Endothelial cell of umbilical vein (primary cell): ENCODE data around the gene FMNL2. TPM values are rescaled to one million over a fixed set of nuclear protein-coding genes. Genes with fewer than 3 reads are reported as not detected.

Experiments
- BruUV-seq: library from RNA; stranded (reverse); fragments of 400-500 nt; replicated peaks from 2 replicates; lab custom pipeline; 2021; lab: Mats Ljungman, UMichigan
- CTCF ChIA-PET: fragments of 300-600, 350-600 bp; sonication (Branson Sonifier 250); formaldehyde crosslinking; loops from one replicate; lab custom pipeline; 2021; ENCODE audit warnings: antibody characterized with exemption, inconsistent platforms; lab: Charles Lee
- POLR2A ChIA-PET: fragments of 300-600, 350-600 bp; sonication (Branson Sonifier 250); formaldehyde crosslinking; loops from one replicate; lab custom pipeline; 2021; ENCODE audit warnings: antibody characterized with exemption, inconsistent platforms; lab: Charles Lee
- DNase-seq: peaks from one replicate; pipeline ENCODE4 v3.0.0-alpha.2; 2011; ENCODE audit warnings: low read depth, low spot score
- FAIRE-seq: peaks from 2 replicates; lab custom pipeline; 2011; peaks lifted over from hg19 to GRCh38; lab: Jason Lieb, UNC
- H2AFZ ChIP-seq: 2 replicates; pipeline ENCODE4 v1.6.0; 2012; ENCODE audit warnings: low read depth, low read length, control low read depth, inconsistent platforms
- H3K27ac ChIP-seq: 2 replicates; pipeline ENCODE4 v1.5.1; 2011; ENCODE audit warnings: low read depth, mild to moderate bottlenecking, control low read depth, low read length, moderate library complexity; ENCODE audit not compliant: insufficient read depth
- H3K27me3 ChIP-seq, 2 experiments: 2 replicates each; pipeline versions ENCODE4 v1.6.0 to v1.6.1; 2011; ENCODE audit warnings: low read length in 2 of 2, mixed read lengths in 1 of 2; ENCODE audit not compliant: control insufficient read depth in 2 of 2, insufficient read depth in 2 of 2
- H3K36me3 ChIP-seq, 2 experiments: 2 replicates in 1 of 2; 3 replicates in 1 of 2; pipeline ENCODE4 v1.5.1; 2011; ENCODE audit warnings: low read length in 2 of 2, mild to moderate bottlenecking in 1 of 2, moderate library complexity in 1 of 2; ENCODE audit not compliant: control insufficient read depth in 2 of 2, insufficient read depth in 2 of 2; ENCODE audit errors: extremely low read depth in 1 of 2
- H3K4me1 ChIP-seq: 3 replicates; pipeline ENCODE4 v1.5.1; 2011; ENCODE audit warnings: mild to moderate bottlenecking, low read length; ENCODE audit not compliant: control insufficient read depth, insufficient read depth; ENCODE audit errors: extremely low read depth
- H3K4me2 ChIP-seq: 2 replicates; pipeline ENCODE4 v1.6.1; 2011; ENCODE audit warnings: low read length, control low read depth, mixed read lengths; ENCODE audit not compliant: insufficient read depth
- H3K4me3 ChIP-seq, 3 experiments: fragments of 200-600 bp in 1 of 3; sonication (generic), shearing (Covaris generic) in 1 of 3; replicated peaks in 1 of 3; 2 replicates each; pipeline ENCODE4 v1.5.1; 2011 to 2016; ENCODE audit warnings: control low read depth in 3 of 3, low read length in 3 of 3, mild to moderate bottlenecking in 2 of 3, inconsistent platforms in 1 of 3, low read depth in 1 of 3, moderate library complexity in 1 of 3; ENCODE audit not compliant: insufficient read depth in 1 of 3
- H3K79me2 ChIP-seq: 2 replicates; pipeline ENCODE4 v1.6.0; 2012; ENCODE audit warnings: low read length, inconsistent platforms; ENCODE audit not compliant: control insufficient read depth, insufficient read depth
- H3K9ac ChIP-seq: replicated peaks from 2 replicates; pipeline ENCODE3; 2011; ENCODE audit warnings: low read length, control low read depth; ENCODE audit not compliant: insufficient read depth; ENCODE audit errors: extremely low read depth
- H3K9me1 ChIP-seq: replicated peaks from 3 replicates; pipeline ENCODE4 v1.6.0; 2011; ENCODE audit warnings: mild to moderate bottlenecking, low read length; ENCODE audit not compliant: control insufficient read depth, insufficient read depth; ENCODE audit errors: extremely low read depth
- H3K9me3 ChIP-seq: replicated peaks from 2 replicates; pipeline ENCODE4 v1.5.1; 2012; ENCODE audit warnings: low read length, inconsistent platforms; ENCODE audit not compliant: control insufficient read depth, insufficient read depth
- H4K20me1 ChIP-seq: replicated peaks from 2 replicates; pipeline ENCODE3; 2011; ENCODE audit warnings: mild to moderate bottlenecking, low read length; ENCODE audit not compliant: control insufficient read depth, insufficient read depth; ENCODE audit errors: extremely low read depth
- CTCF ChIP-seq, 2 donors: IDR thresholded peaks; 1 replicate in 1 of 2; 2 replicates in 1 of 2; pipeline ENCODE4 v1.5.1; 2011; ENCODE audit warnings: low read length in 2 of 2, mild to moderate bottlenecking in 2 of 2, moderate library complexity in 2 of 2, control low read depth in 1 of 2, inconsistent platforms in 1 of 2, low read depth in 1 of 2; ENCODE audit not compliant: insufficient read depth in 1 of 2; ENCODE audit errors: extremely low read depth in 1 of 2
- EZH2 ChIP-seq: IDR thresholded peaks from 2 replicates; pipeline ENCODE4 v1.6.1; 2012; ENCODE audit warnings: borderline replicate concordance, low read depth, mild to moderate bottlenecking, moderate library complexity, low read length, inconsistent platforms; ENCODE audit not compliant: severe bottlenecking
- FOS ChIP-seq: IDR thresholded peaks from 2 replicates; pipeline ENCODE4 v1.6.1; 2011; ENCODE audit warnings: mild to moderate bottlenecking, low read length, moderate library complexity, borderline replicate concordance; ENCODE audit not compliant: insufficient read depth
- GATA2 ChIP-seq: IDR thresholded peaks from 2 replicates; pipeline ENCODE4 v1.7.0; 2011; ENCODE audit warnings: low read depth, mild to moderate bottlenecking, moderate library complexity, mixed read lengths, low read length; ENCODE audit not compliant: insufficient read length, insufficient read depth
- JUN ChIP-seq: IDR thresholded peaks from 2 replicates; pipeline ENCODE4 v1.6.1; 2011; ENCODE audit warnings: borderline replicate concordance, low read depth; ENCODE audit not compliant: insufficient read length, insufficient read depth
- MAX ChIP-seq: IDR thresholded peaks from 2 replicates; pipeline ENCODE4 v1.6.1; 2011; ENCODE audit not compliant: insufficient read depth, insufficient read length
- MYC ChIP-seq: IDR thresholded peaks from one replicate; pipeline ENCODE4 v1.6.1; 2011; ENCODE audit warnings: mild to moderate bottlenecking, low read depth, low read length
- POLR2A ChIP-seq: IDR thresholded peaks from 2 replicates; pipeline ENCODE4 v1.6.1; 2012; ENCODE audit warnings: low read depth, mild to moderate bottlenecking, control low read depth, low read length
- POLR2AphosphoS5 ChIP-seq: IDR thresholded peaks from 2 replicates; pipeline ENCODE4 v1.6.1; 2012; ENCODE audit warnings: low read depth, mild to moderate bottlenecking, control low read depth, low read length, moderate library complexity; ENCODE audit not compliant: insufficient read depth
- dilution Hi-C: fragments of 300-500 bp; cut with MboI; formaldehyde crosslinking; loops from one replicate; pipeline ENCODE4 v1.15.0; 2019; ENCODE audit warnings: low sequenced_read_pairs; ENCODE audit not compliant: extremely low pct_ligation_motif_present
- intact Hi-C: fragments of 100-400 bp; cut with micrococcal nuclease; formaldehyde crosslinking; loops from one replicate; pipeline ENCODE4 v1.10.0; 2022
- polyA plus RNA-seq, 4 experiments: library from polyadenylated mRNA; depleted of rRNA in 3 of 4; stranded (reverse) in 3 of 4; unstranded in 1 of 4; fragments of >200 nt; gene quantifications; 2 replicates each; pipeline versions ENCODE4 v1.2.1 to v1.2.3, GENCODE V29; 2011 to 2012; ENCODE audit warnings: missing spikeins in 1 of 4
- total RNA-seq: library from RNA; stranded (reverse); gene quantifications from 2 replicates; pipeline ENCODE4 v1.2.3, GENCODE V29; 2021

The FMNL2 gene
- total and polyA plus RNA-seq, 2 donors (not counting 3 experiments of a cell fraction or from before 2014, with no cell fraction given), result 8.3 to 28.0 TPM

- no peak for DNase-seq
- H4K20me1 ChIP-seq, result no peaks in the 10 kb centered on the region
- peaks cover 41% of the 10 kb centered on the region for H3K79me2 ChIP-seq
- H3K4me3 ChIP-seq, result peak overlapping the region; percentile 56 to 96 (median 95)
- H3K9me3 ChIP-seq, result no peaks in the 10 kb centered on the region
- H3K9me1 ChIP-seq, result no peaks in the 10 kb centered on the region
- peak overlapping the region; percentile 12 for H3K9ac ChIP-seq
- peak overlapping the region; percentile 82 for H3K4me2 ChIP-seq
- no peak for TF ChIP-seq GATA2
- no peak for TF ChIP-seq EZH2
- TF ChIP-seq MYC, result no peak
- TF ChIP-seq POLR2AphosphoS5, result no peak
- TF ChIP-seq JUN, result no peak
- TF ChIP-seq CTCF (IDR thresholded peaks at IDR 0.05; ENCODE audit: extremely low read depth in 1 of 2, insufficient read depth in 1 of 2, low read depth in 1 of 2, low read length in 2 of 2), result no peak
- TF ChIP-seq MAX, result no peak
- TF ChIP-seq FOS, result no peak
- TF ChIP-seq POLR2A, result no peak
- BruUV-seq, result no TSS peak
- CTCF ChIA-PET, result interaction anchor here (1.9 to 3.2 kb wide), 4 partner anchors 190 to 301 kb away, joined by 5 to 21 read pairs (median 9); no protein-coding TSS in a partner anchor
- H2AFZ ChIP-seq, result peak overlapping the region; percentile 100
- H3K27ac ChIP-seq, result no peak overlapping the region
- FAIRE-seq, result peak; percentile 85
- peaks cover 16% of the 10 kb centered on the region for H3K4me1 ChIP-seq
- H3K27me3 ChIP-seq, result no peaks in the 10 kb centered on the region
- dilution Hi-C loops, result no loop called here
- intact Hi-C loops, result loop anchor here (1.0 to 10.0 kb wide), 8 partner anchors 70 to 300 kb away; partner anchors contain the start of gene STAM2
- H3K36me3 ChIP-seq, result no peaks in the 10 kb centered on the region
- POLR2A ChIA-PET, result interaction anchor here (1.2 to 2.0 kb wide), 2 partner anchors 134 to 159 kb away, joined by 3 to 5 read pairs; partner anchors contain the start of gene STAM2
Observed at GRCh38 chr2:152334701-152335015, 316 bp upstream of the FMNL2 start.
